OCI-LY3 (cell line): Measurements from ENCODE around the gene ARMH2.

ENCODE experiments used
- CTCF ChIP-seq: fragments of 200-600, 300-600 bp; sonication (generic); IDR thresholded peaks from 2 replicates; pipeline ENCODE4 v1.5.1; 2014; ENCODE audit warnings: antibody characterized with exemption, low read length, low read depth
- EZH2phosphoT487 ChIP-seq: fragments of 200-600 bp; shearing (Covaris generic); IDR thresholded peaks from 2 replicates; pipeline ENCODE4 v1.6.1; 2018; ENCODE audit warnings: antibody characterized with exemption, mixed run types, low read depth

GRCh38 chr6:24827162-24827561 is 28.4 kb upstream of the ARMH2 start:
- TF ChIP-seq CTCF = no peak
- TF ChIP-seq EZH2phosphoT487 = no peak
